ENCODE data around the gene CFAP54. TPM values are rescaled to one million over a fixed set of nuclear protein-coding genes. Genes with fewer than 3 reads are reported as not detected.
"Not testable (repeated sequence)": the region's sequence is repeated elsewhere in the genome, so short reads cannot be mapped to it uniquely, and the experiment has no call there.

The CFAP54 gene
- total RNA-seq, 1 donor from 2014 or later, result 11.7 TPM

- DNase-seq (ENCODE audit: extremely low read depth, low read depth, low spot score), result not testable (repeated sequence)
Observed at GRCh38 chr12:96729466-96729865, 240.1 kb downstream of the CFAP54 start.

DNA sequence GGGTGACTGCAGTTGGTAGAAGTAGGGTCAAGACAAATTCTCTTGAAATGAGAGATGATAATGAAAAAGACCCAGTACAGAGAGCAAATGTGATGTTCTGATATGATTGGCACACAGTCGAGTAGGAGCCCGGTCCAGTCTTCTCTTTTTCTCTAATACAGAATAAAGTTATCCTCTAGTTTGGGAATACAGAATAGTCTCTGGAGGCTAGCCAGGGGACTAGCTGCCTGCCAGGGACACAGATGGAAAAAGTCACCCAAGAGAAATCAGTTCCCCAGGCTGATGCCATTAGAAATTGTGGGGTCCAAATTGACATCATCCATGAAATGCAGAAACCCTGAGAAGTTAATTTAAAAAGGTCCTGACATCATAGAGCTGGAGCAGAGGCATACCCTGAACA lies 240.5 kb downstream of the CFAP54 start:
- no peak for DNase-seq (ENCODE audit: extremely low read depth, low read depth, low spot score)

DNA sequence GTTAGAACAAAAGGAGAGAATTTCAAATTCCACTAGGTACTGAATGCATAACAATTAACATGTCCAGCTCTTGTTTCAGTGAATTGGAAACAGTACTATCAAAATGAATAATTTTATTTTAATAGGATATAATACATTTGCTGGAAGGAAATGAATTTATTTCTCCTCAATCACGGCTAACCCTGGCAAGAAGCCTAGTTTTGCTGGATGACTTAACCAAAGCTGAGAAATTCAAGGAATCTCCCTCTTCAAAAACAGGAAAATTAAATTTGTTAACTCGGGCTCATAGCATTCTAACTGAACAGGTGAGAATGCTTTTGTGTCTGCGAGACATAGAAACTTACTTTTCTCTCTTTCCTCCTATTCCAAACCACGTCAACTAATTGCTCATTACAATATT lies 254.2 kb downstream of the CFAP54 start:
- DNase-seq (ENCODE audit: extremely low read depth, low read depth, low spot score), result no peak

- DNase-seq (ENCODE audit: extremely low read depth, low read depth, low spot score), result no peak
Observed at GRCh38 chr12:96749999-96750398, 260.6 kb downstream of the CFAP54 start.

DNA sequence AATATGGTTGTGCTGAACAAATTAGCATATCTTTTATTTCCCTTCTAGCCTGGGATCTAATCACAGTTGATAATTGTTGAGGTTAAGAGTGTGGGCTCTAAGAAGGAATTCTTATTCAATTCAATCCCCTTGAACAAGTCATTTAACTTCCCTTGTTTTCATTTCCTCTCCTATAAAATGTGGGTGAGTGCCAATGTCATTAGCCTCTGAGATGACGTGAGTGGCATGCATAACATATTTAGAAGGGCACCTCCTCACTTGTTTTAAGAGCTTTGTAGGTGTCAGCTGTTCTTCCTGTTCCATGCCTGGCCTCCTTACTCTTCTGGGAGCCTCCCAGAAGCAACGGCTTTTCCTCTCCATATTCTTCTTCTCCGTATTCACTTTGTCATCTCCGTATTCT lies 262.2 kb downstream of the CFAP54 start:
- DNase-seq (ENCODE audit: extremely low read depth, low read depth, low spot score), result no peak

- DNase-seq (ENCODE audit: extremely low read depth, low read depth, low spot score), result no peak
Observed at GRCh38 chr12:96752211-96752610, 262.8 kb downstream of the CFAP54 start.

DNA sequence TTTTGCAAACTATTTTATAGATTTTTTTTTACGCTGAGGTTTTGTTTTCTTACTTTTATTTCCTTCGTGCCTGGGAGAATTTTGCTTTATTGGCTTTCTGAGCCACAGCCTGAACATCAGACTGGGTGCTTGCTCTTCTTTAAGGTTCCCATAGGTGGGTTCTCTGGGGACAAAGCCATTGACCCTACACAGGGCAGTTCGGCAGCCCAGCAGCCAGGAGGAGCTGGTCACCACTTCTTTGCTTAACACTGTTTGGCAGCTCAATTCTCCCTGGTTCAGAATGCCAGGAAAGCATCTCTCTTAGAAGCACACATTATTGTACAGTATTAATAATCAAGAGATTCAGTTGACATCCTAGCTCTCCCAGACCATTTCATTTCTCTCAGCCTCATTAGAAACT lies 276.9 kb downstream of the CFAP54 start:
- DNase-seq (ENCODE audit: extremely low read depth, low read depth, low spot score), result no peak

DNA sequence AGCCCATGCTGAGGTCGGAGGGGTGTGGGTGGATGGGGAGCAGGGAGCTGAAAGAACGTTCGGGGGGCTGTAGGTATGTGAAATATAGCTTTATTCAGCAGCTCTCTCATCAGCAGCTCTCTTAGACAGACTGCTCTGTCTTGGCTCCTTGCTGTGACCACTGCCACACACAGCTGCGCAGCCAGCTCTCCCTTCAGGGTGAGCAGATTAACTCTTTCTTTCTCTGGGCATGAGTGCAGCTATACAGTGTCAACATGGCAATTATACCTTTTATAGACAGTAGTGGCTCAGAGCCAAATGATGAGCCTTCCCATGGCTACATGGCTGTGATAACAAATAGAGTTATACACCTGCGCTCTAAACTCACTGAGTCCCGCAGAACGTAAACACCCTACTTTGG lies 280.0 kb downstream of the CFAP54 start:
- no peak for DNase-seq (ENCODE audit: extremely low read depth, low read depth, low spot score)

DNA sequence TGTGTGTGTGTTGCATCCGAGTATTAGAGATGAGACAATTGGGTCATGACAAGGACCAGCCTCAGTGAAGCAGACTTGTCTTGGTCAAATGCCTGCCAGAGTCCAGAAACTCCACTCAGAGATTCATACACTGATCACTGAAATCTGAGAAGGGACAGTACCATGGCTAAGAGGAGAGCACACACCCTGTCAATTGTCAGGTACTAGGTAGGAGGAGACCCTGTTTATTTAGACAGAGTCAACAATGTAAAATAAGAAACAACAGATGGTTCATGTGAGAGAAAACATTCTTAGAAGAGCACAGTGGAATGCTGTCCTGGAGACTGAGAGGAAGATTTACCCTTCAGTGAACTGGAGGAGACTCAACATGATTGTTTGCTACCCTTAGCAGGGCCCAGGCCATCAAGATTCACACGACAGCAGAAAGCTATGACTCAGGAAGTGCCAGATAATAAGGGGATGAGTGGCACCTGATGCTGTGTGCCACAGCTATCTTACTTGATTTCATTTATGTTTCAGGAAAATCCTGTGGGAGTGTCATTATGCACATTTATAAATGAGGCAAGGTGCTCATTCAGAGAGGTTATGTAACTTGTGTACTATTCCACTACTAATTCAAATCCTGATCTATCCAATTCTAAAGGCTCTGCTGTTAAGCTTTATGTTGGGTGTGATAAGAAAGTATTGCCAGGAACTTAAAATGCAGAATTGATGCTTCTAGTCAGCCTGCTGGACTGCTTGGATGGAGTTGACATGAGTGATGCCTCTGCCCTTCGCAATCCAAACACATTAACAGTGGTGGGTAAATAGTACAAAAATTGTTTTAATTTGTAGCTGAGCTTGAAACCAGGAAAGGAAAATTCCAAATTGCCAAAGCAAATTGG lies 281.1 kb downstream of the CFAP54 start:
- no peak for DNase-seq (ENCODE audit: extremely low read depth, low read depth, low spot score)

GRCh38 chr12:96773031-96773430 lies 283.7 kb downstream of the CFAP54 start:
- DNase-seq (ENCODE audit: extremely low read depth, low read depth, low spot score), result no peak

DNA sequence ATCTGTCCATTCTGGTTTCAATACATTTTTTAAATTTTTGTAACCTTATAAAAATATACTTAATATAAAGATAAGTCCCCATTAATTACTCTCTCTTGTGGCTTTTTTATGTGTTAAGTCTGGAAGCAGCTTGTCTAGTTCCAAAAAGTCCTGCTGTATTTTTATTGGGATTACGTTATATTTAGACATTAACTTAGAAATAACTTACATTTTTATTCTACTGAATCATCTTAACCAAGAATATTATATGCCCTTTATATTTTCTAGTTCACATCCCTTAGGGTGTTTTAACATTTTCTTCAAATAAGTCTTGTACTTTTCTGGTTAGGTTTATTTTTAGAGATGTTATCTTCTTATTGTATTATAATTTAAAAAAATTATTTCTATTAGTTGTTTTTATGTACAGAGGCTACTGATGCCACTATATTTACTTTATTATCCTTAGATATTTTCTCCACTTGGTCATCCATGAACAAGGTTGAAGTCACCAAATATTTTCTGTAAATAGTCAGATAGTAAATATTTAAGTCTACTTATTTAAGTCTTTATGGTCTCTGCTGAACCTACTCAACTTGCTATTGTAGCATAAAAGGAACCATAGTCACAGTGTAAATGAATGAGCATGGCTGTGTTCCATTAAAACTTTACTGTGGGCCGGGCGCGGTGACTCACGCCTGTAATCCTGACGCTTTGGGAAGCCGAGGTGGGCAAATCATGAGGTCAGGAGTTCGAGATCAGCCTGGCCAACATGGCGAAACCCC lies 285.3 kb downstream of the CFAP54 start:
- no peak for DNase-seq (ENCODE audit: extremely low read depth, low read depth, low spot score)

GRCh38 chr12:96776908-96777307 lies 287.5 kb downstream of the CFAP54 start:
- DNase-seq (ENCODE audit: extremely low read depth, low read depth, low spot score), result no peak

DNA sequence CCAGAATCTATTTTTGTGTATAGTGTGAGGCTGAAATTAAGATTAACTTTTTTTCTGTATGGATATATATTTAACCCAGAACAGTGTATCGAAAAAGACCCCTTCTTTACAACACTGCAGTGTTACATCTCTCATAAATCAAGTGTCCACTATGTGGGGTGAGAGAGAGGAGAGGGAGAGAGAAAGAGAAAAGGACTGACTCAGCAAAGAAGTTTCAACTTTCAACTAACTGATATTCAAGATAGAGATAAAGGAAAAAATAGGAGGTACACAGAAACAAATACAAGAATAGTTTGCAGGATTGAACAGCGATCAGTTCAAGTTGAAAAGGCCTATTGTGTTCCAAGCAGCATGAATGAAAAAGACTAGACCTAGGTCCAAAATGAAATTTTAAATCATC lies 291.0 kb downstream of the CFAP54 start:
- DNase-seq (ENCODE audit: extremely low read depth, low read depth, low spot score), result no peak

DNA sequence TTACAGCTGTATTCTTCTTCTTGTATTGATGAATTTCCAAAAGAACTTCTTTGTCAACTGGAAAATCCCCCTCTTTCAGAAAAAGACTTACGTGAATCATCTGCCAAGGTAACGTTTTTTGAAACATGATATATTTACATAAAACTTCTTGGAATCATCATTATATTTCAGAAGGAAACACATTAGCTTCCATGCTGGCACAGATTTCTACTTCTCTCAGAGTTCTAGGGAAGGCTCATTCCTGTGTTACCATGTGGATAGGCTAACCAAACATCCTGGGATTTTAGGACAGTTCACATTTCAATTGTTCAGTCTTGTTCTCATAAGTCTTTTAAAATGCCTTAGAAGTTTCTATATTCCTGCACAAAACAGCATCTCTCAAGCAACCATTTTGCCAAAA lies 297.4 kb downstream of the CFAP54 start:
- DNase-seq (ENCODE audit: extremely low read depth, low read depth, low spot score), result no peak

DNA sequence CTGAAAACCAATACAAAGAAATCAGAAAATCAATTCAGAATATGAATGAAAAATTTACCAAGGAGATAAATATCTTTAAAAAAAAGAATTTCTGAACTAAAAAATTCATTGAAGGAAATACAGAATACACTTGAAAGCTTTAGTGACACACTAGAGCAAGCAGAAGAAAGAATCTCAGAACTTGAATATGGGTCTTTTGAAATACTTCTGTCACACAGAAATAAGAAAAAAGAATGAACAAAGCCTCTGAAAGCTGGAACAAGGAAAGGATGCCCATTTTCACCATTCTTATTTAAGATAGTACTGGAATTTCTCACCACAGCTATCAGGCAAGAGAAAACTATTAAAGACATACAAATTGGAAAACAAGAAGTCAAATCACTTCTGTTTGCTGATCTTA lies 314.6 kb downstream of the CFAP54 start:
- no peak for DNase-seq (ENCODE audit: extremely low read depth, low read depth, low spot score)

DNA sequence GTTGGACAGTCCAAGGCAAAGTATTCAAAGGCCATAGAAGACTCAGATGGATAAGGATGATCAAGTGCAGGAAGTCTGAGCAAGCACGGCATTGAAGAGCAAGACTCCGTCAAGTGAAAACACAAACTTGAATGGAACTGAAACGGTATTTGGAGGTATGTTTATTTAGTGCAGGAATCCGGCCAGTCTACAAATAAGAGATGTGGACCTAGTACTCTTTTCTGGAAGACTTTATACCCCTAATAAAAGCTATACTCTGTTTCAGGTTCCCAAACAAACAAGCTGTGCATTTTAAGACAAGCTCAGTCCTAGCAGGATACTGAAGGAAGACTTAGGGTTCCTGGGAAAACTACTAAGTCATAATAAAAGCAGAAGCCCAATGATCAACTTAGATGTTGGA lies 316.9 kb downstream of the CFAP54 start:
- DNase-seq (ENCODE audit: extremely low read depth, low read depth, low spot score), result no peak

DNA sequence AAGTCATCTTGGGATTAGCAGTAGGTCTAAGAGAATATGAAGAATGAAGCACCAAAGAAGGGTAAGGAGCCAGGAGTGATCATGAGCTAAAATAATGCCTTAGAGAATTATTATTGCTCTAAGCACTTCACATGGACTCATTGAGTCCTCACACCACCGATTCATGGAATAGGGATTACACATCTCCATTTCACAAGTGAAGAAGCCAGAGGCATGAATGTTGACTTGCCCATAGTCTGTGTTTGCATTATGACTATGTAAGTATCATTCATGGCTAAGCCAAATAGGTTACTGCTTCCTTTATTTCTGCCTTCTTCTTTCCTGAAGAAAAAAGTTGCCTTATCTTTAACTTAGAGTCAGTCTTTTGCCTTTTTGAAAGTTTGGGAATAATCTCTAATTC lies 318.4 kb downstream of the CFAP54 start:
- DNase-seq (ENCODE audit: extremely low read depth, low read depth, low spot score), result no peak

GRCh38 chr12:96808587-96808986 lies 319.2 kb downstream of the CFAP54 start:
- DNase-seq (ENCODE audit: extremely low read depth, low read depth, low spot score), result no peak

DNA sequence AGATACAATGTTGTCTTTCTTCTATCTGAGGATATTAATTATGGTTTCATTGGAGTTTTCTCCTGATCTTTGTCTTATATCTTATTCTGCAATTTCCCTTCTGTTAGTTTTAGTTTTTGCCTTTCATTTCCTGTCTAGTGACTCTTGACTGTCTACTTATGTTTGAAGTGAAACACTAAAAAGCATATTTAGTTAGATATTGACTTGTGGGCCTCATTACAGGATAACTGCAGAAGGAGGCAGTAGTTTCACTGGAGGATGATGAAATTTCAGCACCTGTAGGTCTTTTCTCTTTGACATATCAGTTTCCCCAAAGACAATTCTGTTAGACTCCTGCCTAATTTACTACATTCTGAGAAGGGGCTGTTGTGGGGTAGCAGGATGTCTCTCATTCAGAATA lies 320.1 kb downstream of the CFAP54 start:
- no peak for DNase-seq (ENCODE audit: extremely low read depth, low read depth, low spot score)

- DNase-seq (ENCODE audit: extremely low read depth, low read depth, low spot score), result no peak
Observed at GRCh38 chr12:96810057-96810456, 320.7 kb downstream of the CFAP54 start.

- peak; percentile 56 for DNase-seq (ENCODE audit: extremely low read depth, low read depth, low spot score)
Observed at GRCh38 chr12:96810477-96810876, 321.1 kb downstream of the CFAP54 start.

DNA sequence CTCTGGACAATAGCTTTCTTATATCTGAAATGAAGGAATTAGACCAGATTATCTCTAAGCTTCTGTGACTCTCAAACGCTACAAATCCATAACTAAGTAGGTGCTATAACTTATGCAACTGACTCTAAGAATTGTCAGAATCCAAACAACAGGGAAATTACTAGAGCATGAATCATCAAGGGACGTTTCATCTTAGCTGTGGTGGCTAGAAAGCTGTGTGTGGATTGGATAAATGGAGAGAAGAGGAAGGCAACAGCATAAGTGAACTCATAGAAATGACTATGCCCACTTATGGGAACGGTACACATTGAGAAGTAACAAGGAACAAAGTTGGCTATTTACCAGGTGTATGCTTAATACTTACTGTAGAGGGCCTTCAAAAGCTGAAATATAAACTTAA lies 321.7 kb downstream of the CFAP54 start:
- DNase-seq (ENCODE audit: extremely low read depth, low read depth, low spot score), result peak; percentile 97
